Retinal pigment epithelial cell (primary cell): ENCODE results near the gene DNAJC25.
"Not testable (repeated sequence)": the region's sequence is repeated elsewhere in the genome, so short reads cannot be mapped to it uniquely, and the experiment has no call there.

Experiments
- DNase-seq: peaks from one replicate; pipeline ENCODE4 v3.0.0-alpha.2; 2010; ENCODE audit warnings: low read depth
- H3K4me3 ChIP-seq: 2 replicates; pipeline ENCODE4 v1.5.1; 2011; ENCODE audit warnings: mild to moderate bottlenecking, low read length, control low read depth, moderate library complexity
- TF ChIP-seq, protein P1 (sequence below): conservative IDR thresholded peaks from 2 replicates; pipeline ENCODE4 v1.5.1; 2011; ENCODE audit warnings: low read depth, low read length, control low read depth, inconsistent platforms

The DNAJC25 gene

DNA sequence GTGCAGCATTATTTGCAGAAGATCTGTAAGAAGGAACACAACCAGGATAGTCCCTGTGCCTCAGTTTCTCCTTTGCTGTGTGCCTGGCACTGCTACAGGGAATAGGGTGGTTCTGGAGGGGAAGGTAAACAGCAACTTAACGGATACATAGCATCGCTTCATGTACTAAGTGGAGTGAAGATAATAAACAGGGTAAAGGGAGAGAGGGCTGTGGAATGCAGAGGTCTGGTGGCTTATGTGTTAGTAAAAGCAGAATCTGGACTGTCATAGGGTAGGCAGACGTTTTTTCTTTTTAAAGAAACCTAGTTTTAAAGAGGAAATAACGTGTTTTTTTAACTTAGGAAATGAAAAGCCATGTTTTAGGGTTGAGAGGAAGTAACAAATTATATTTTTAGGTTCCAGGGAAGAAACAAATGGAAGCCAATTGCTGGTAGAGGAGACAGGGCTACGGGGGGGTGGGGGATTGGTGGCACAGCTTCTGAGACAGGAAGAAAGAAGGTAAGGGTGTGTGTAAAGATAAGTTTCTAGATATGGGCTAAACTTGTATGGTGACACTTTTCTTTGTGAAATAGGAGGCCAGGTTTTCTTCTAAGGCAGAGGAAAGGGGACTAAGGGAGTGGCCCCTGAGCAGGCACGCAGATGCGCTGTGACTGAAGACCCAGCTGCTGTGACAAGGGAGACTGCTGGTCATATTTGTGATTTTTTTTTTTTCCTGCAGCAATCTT is 31.6 kb downstream of the DNAJC25 start:
- TF ChIP-seq, protein P1, sequence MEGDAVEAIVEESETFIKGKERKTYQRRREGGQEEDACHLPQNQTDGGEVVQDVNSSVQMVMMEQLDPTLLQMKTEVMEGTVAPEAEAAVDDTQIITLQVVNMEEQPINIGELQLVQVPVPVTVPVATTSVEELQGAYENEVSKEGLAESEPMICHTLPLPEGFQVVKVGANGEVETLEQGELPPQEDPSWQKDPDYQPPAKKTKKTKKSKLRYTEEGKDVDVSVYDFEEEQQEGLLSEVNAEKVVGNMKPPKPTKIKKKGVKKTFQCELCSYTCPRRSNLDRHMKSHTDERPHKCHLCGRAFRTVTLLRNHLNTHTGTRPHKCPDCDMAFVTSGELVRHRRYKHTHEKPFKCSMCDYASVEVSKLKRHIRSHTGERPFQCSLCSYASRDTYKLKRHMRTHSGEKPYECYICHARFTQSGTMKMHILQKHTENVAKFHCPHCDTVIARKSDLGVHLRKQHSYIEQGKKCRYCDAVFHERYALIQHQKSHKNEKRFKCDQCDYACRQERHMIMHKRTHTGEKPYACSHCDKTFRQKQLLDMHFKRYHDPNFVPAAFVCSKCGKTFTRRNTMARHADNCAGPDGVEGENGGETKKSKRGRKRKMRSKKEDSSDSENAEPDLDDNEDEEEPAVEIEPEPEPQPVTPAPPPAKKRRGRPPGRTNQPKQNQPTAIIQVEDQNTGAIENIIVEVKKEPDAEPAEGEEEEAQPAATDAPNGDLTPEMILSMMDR = no peak
- no peak for DNase-seq
- H3K4me3 ChIP-seq = peak overlapping the region; percentile 78

DNA sequence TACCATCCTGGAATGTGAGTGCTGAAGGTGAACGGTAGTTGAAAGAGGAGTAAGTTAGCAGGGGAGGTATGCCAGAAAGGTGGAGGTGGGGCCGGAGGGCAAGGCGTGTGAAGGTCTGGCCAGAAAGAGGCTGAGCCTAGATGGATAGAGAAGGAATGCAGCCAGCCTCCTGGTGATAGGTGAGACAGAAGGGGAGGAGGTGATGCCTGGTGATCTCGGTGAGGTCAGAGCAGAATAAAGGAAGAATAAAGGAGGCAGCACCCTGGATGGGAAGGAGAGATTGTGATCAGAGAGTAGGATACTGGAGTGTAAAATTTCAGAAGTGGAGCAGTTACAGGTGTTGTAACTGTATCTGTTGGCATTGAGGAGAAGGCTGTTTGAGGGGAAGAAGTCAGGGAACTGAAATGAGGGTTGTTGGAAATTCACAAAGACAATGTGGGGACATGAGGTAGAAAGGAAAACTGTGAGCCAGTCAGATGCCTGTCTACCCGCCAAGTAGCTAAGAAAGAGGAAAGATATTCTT is 32.2 kb downstream of the DNAJC25 start:
- TF ChIP-seq, protein P1 = no peak
- no peak overlapping the region for H3K4me3 ChIP-seq
- DNase-seq = no peak

DNA sequence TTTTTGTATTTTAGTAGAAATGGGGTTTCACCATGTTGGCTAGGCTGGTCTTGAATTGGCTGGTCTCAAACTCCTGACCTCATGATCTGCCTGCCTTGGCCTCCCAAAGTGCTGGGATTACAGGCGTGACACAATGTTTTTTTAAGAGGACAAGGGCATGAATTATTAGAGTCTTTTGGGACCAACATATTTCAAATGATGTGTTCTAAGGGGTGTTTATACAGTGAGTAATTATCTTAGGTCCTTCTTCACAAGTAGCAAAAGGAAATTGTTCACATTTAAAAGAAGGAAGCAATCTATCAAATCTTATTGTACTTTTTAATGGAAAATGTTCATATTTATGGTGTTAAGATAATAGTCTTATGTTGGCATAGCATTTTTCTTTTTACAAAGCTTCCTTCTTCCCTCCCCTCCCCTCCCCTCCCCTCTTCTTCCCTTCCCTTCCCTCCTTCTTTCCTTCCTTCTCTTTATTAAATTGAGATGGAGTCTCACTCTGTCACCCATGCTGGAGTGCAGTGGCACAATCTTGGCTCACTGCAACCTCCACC is 37.0 kb downstream of the DNAJC25 start:
- no peak for DNase-seq
- TF ChIP-seq, protein P1 = no peak
- H3K4me3 ChIP-seq = no peak overlapping the region

DNA sequence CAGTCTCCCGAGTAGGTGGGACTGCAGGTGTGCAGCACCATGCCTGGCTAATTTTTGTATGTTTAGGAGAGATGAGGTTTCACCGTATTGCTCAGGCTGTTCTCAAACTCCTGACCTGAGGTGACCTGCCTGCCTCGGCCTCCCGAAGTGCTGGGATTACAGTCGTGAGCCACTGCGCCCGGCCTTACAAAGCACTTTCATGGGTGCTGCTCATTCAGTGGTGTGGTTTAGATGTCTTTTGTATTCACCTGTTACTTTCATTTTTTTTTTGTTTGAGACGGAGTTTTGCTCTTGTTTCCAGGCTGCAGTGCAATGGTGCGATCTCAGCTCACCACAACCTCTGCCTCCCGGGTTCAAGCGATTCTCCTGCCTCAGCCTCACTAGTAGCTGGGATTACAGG is 37.5 kb downstream of the DNAJC25 start:
- not testable (repeated sequence) for H3K4me3 ChIP-seq, DNase-seq

DNA sequence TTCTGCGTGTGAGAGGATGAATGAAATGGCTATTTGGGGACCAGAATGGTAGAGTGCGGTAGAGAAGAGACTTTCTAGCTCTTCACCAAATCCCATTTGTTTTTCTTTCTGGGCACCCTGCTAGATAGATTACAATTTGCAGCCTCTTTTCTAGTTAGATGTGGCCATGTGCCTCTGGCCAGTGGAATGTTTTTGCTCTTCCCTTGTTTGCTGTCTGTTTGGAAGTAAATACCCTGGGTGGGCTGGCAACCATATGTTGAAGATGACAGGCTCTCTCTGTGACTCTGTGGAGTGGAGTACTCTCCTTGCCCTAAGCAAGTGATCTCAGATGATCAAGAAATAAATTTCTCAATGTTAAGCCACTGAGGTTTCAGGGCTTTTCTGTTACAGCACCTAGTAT is 43.2 kb downstream of the DNAJC25 start:
- TF ChIP-seq, protein P1 = no peak
- DNase-seq = no peak
- no peak overlapping the region for H3K4me3 ChIP-seq

DNA sequence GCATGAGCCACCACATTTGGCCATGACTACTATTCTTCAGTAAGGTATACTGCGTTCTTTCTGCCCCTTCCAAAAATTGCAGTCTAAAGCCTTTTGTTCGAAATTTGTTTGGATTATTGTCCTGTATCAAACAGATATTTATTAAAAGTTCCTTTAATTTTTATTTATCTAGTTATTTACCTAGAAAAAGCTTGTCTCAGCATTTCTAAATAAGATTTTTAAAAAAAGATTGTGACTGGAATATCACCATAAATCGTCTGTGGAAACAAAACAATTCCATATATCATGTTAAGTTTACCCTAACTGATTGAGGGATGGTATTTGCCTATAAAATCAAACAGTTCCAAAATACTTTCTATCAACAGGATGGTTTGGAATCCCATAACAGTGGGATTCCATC is 45.0 kb downstream of the DNAJC25 start:
- TF ChIP-seq, protein P1 = no peak
- DNase-seq = no peak
- H3K4me3 ChIP-seq = no peak overlapping the region

DNA sequence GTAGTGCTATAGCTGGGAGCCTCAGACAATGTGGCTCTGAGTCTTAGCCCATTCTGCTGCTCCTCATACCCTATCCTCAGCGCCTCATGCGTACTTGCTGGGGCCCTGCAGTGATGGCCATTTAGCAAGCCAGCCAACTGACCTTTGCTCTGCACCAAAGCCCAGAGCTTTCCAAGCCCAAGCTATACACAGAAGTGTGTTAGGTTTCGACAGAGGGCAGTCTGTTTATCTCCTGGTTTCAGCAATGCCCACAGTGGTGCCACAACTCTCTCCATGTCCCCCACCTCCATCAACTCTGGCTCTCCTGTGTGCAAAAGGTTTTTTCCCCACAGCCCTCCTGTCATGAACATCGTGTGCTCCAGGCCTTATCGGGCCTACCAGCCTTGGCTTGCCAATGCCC is 47.2 kb downstream of the DNAJC25 start:
- DNase-seq = no peak
- H3K4me3 ChIP-seq = no peak overlapping the region
- TF ChIP-seq, protein P1 = no peak
